Ascending aorta (tissue), 2 donors: ENCODE measurements around the gene SHROOM1. TPM values are rescaled to one million over a fixed set of nuclear protein-coding genes. Genes with fewer than 3 reads are reported as not detected.
A peak's percentile ranks its signal among the peaks of the same experiment; 100 is the strongest.

Experiments
- DNase-seq, 2 donors: peaks; one replicate each; pipeline ENCODE4 v3.0.0-alpha.2; 2019; ENCODE audit warnings: low spot score in 2 of 2
- H3K27ac ChIP-seq, 2 donors: fragments of 200-600 bp; sonication (generic); one replicate each; pipeline ENCODE4 v1.5.1; 2016 to 2017; ENCODE audit warnings: mild to moderate bottlenecking in 1 of 2
- H3K27me3 ChIP-seq: fragments of 200-600 bp; sonication (generic); one replicate; pipeline ENCODE4 v1.5.1; 2017
- H3K36me3 ChIP-seq, 2 donors: fragments of 200-600 bp; sonication (generic); one replicate each; pipeline ENCODE4 v1.5.1; 2016
- H3K4me1 ChIP-seq, 2 donors: fragments of 200-600 bp; sonication (generic); one replicate each; pipeline ENCODE4 v1.5.1; 2016 to 2017; ENCODE audit warnings: mild to moderate bottlenecking in 1 of 2
- H3K4me3 ChIP-seq, 2 donors: fragments of 200-600 bp; sonication (generic); one replicate each; pipeline ENCODE4 v1.5.1; 2016 to 2017; ENCODE audit warnings: mild to moderate bottlenecking in 1 of 2
- H3K9me3 ChIP-seq, 2 donors: fragments of 200-600 bp; sonication (generic); one replicate each; pipeline ENCODE4 v1.5.1; 2016
- CTCF ChIP-seq, 3 experiments: fragments of 200-600 bp in 2 of 3; fragments of 450-650 bp in 1 of 3; sonication (generic) in 2 of 3; IDR thresholded peaks; one replicate each; pipeline ENCODE4 v1.5.1; 2016 to 2019; ENCODE audit warnings: antibody characterized with exemption in 3 of 3, mild to moderate bottlenecking in 1 of 3, moderate library complexity in 1 of 3
- intact Hi-C: fragments of 100-400 bp; cut with DNase I; formaldehyde crosslinking; loops from one replicate; pipeline ENCODE4 v1.15.1; 2023
- total RNA-seq: library from RNA; depleted of rRNA; stranded (reverse); fragments of >200 nt; gene quantifications from one replicate; pipeline ENCODE4 v1.1.0, GENCODE V29; 2016

The SHROOM1 gene
- total RNA-seq, 1 donor from 2014 or later: 49.4 TPM

- intact Hi-C loops: loop anchor here (5.0 kb wide), 1 partner anchor 37 kb away; the partner anchor contains the start of gene SEPTIN8
- Histone ChIP-seq H3K9me3 (no peaks in the 10 kb centered on the region), H3K4me1 (peaks cover 7 to 8% of the 10 kb centered on the region in 2 donors), H3K27ac (peak overlapping the region in 1 of 2 donors; percentile 28), H3K36me3 (no peaks in the 10 kb centered on the region), H3K27me3 (peaks cover 5% of the 10 kb centered on the region), H3K4me3 (peak overlapping the region; percentile 53 to 62)
- TF ChIP-seq CTCF (IDR thresholded peaks at IDR 0.05): no peak
- peak in 1 of 2 donors; percentile 63 for DNase-seq
Observed at GRCh38 chr5:132813599-132814502, 16.6 kb downstream of the SHROOM1 start.

GRCh38 chr5:132812781-132813598 lies 17.5 kb downstream of the SHROOM1 start, which contains the start of gene SOWAHA:
Gene SOWAHA (plus strand): TSS chr5:132813302. CDS start chr5:132813622, 320 bp downstream.
- intact Hi-C loops: loop anchor here (5.0 kb wide), 1 partner anchor 36 kb away; the partner anchor contains the start of gene SEPTIN8
- H3K27me3 ChIP-seq: peaks cover 5% of the 10 kb centered on the region

GRCh38 chr5:132812123-132812765 lies 18.2 kb downstream of the SHROOM1 start:
- Histone ChIP-seq H3K36me3 (no peaks in the 10 kb centered on the region), H3K4me1 (peaks cover 7 to 8% of the 10 kb centered on the region in 2 donors), H3K4me3 (no peak overlapping the region), H3K27me3 (peaks cover 5% of the 10 kb centered on the region), H3K9me3 (no peaks in the 10 kb centered on the region), H3K27ac (no peak overlapping the region)
- DNase-seq: peak in 1 of 2 donors; percentile 62
- intact Hi-C loops: loop anchor here (5.0 kb wide), 1 partner anchor 35 kb away; the partner anchor contains the start of gene SEPTIN8
- no peak for TF ChIP-seq CTCF (IDR thresholded peaks at IDR 0.05)

More at GRCh38 chr5:132812781-132813598, 17.5 kb downstream of the SHROOM1 start, which contains the start of gene SOWAHA:
- H3K9me3 ChIP-seq: no peaks in the 10 kb centered on the region
- no peaks in the 10 kb centered on the region for H3K36me3 ChIP-seq
- H3K27ac ChIP-seq: peak within 1 kb of the TSS in 1 of 2 donors; percentile 28
- no peak for TF ChIP-seq CTCF (IDR thresholded peaks at IDR 0.05)
- peaks cover 7 to 8% of the 10 kb centered on the region in 2 donors for H3K4me1 ChIP-seq
- peak within 1 kb of the TSS; percentile 53 to 62 for H3K4me3 ChIP-seq
- peak in 1 of 2 donors; percentile 63 for DNase-seq

- Histone ChIP-seq H3K27me3 (peaks cover 5% of the 10 kb centered on the region), H3K4me1 (peaks cover 7 to 8% of the 10 kb centered on the region in 2 donors), H3K9me3 (no peaks in the 10 kb centered on the region), H3K4me3 (no peak overlapping the region), H3K36me3 (no peaks in the 10 kb centered on the region), H3K27ac (no peak overlapping the region)
- no peak for TF ChIP-seq CTCF (IDR thresholded peaks at IDR 0.05)
- intact Hi-C loops: loop anchor here (5.0 kb wide), 1 partner anchor 33 kb away; the partner anchor contains the start of gene SEPTIN8
- DNase-seq: peak in 1 of 2 donors; percentile 31
Observed at GRCh38 chr5:132810605-132811004, 19.8 kb downstream of the SHROOM1 start.

GRCh38 chr5:132808866-132809265 lies 21.6 kb downstream of the SHROOM1 start:
- Histone ChIP-seq H3K27me3 (peaks cover 4% of the 10 kb centered on the region), H3K27ac (no peak overlapping the region), H3K36me3 (no peaks in the 10 kb centered on the region), H3K9me3 (no peaks in the 10 kb centered on the region), H3K4me3 (no peak overlapping the region), H3K4me1 (peaks cover 4 to 7% of the 10 kb centered on the region in 2 donors)
- no peak for TF ChIP-seq CTCF (IDR thresholded peaks at IDR 0.05)
- intact Hi-C loops: no loop called here
- DNase-seq: peak in 1 of 2 donors; percentile 47
